Epidermal melanocyte (primary cell): ENCODE measurements around the gene CCDC124.

Source experiments
- DNase-seq: peaks from one replicate; pipeline ENCODE4 v3.0.0; 2011; ENCODE audit warnings: low spot score; ENCODE audit not compliant: insufficient read length

Gene CCDC124

GRCh38 chr19:17951990-17952976, 19.5 kb downstream of the CCDC124 start:
- DNase-seq = no peak

GRCh38 chr19:17953316-17953801, 20.5 kb downstream of the CCDC124 start:
- no peak for DNase-seq

GRCh38 chr19:17953869-17954268, 21.1 kb downstream of the CCDC124 start:
- no peak for DNase-seq

GRCh38 chr19:17954401-17954800, 21.6 kb downstream of the CCDC124 start:
- no peak for DNase-seq

GRCh38 chr19:17957149-17957849, 24.5 kb downstream of the CCDC124 start:
- no peak for DNase-seq

GRCh38 chr19:17957885-17958284, 25.1 kb downstream of the CCDC124 start:
- DNase-seq = no peak

- no peak for DNase-seq
Observed at GRCh38 chr19:17963936-17964691, 31.3 kb downstream of the CCDC124 start.

- no peak for DNase-seq
Observed at GRCh38 chr19:17965370-17966128, 32.7 kb downstream of the CCDC124 start.

- no peak for DNase-seq
Observed at GRCh38 chr19:17966129-17966483, 33.3 kb downstream of the CCDC124 start.

GRCh38 chr19:17966550-17967256, 33.9 kb downstream of the CCDC124 start, which contains the start of gene KCNN1:
Gene KCNN1 (plus strand): TSS chr19:17967107. CDS start chr19:17973889, 6,782 bp downstream.
- no peak for DNase-seq

GRCh38 chr19:17967257-17968051, 34.6 kb downstream of the CCDC124 start:
- no peak for DNase-seq

GRCh38 chr19:17968362-17968761, 35.5 kb downstream of the CCDC124 start:
- DNase-seq = no peak

- DNase-seq = no peak
Observed at GRCh38 chr19:17969096-17969792, 36.4 kb downstream of the CCDC124 start.

GRCh38 chr19:17972230-17972629, 39.4 kb downstream of the CCDC124 start:
- no peak for DNase-seq

GRCh38 chr19:17973759-17974158, 40.9 kb downstream of the CCDC124 start:
- no peak for DNase-seq

- DNase-seq = no peak
Observed at GRCh38 chr19:17974551-17974950, 41.7 kb downstream of the CCDC124 start.

- DNase-seq = no peak
Observed at GRCh38 chr19:17975032-17975431, 42.2 kb downstream of the CCDC124 start.

- DNase-seq = no peak
Observed at GRCh38 chr19:17977021-17977420, 44.2 kb downstream of the CCDC124 start.

- no peak for DNase-seq
Observed at GRCh38 chr19:17977488-17977887, 44.7 kb downstream of the CCDC124 start.
